ENCODE data around the gene RELN.
"Not testable (repeated sequence)": the region's sequence is repeated elsewhere in the genome, so short reads cannot be mapped to it uniquely, and the experiment has no call there.

The RELN gene

GRCh38 chr7:103824251-103824650, 165.2 kb downstream of the RELN start:
- DNase-seq, result no peak

GRCh38 chr7:103823084-103823483, 166.4 kb downstream of the RELN start:
- no peak for DNase-seq

- DNase-seq, result no peak
These were observed 168.4 kb downstream of the RELN start for GRCh38 chr7:103821092-103821491.

DNA sequence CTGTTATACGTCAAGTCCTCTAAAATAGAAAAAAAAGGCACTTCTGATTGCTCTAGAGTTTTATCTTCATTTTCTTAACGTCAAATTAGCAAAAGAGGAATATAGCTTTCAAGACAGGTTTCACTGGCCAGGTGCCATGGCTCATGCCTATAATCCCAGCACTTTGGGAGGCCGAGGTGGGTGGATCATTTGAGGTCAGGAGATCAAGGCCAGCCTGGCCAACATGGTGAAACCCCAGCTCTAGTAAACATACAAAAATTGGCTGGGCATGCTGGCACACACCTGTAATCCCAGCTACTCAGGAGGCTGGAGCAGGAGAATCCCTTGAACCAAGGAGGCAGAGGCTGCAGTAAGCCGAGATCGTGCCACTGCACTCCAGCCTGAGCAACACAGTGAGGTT, 173.5 kb downstream of the RELN start:
- not testable (repeated sequence) for DNase-seq

- DNase-seq, result no peak
These were observed 175.5 kb downstream of the RELN start for GRCh38 chr7:103813970-103814369.

DNA sequence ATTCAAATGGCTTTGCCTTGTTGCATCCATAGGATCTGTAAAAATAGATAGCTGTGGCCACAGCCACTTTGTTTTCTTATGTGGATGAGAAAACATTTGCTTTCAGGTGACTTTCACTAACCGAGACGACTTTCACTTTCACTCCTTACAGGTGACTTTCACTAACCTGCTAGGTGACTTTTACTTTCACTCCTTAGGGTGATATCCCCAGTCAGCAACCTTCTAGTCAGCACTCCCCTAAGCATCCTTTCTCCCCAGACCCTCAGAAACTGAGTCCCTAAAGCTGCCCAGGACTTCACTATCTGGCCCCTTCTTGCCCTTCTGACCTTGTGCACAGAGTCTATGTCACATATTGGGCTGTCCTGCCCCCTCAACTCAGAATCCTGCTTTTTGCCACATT, 177.5 kb downstream of the RELN start:
- DNase-seq, result no peak

GRCh38 chr7:103811290-103811689, 178.2 kb downstream of the RELN start:
- no peak for DNase-seq

DNA sequence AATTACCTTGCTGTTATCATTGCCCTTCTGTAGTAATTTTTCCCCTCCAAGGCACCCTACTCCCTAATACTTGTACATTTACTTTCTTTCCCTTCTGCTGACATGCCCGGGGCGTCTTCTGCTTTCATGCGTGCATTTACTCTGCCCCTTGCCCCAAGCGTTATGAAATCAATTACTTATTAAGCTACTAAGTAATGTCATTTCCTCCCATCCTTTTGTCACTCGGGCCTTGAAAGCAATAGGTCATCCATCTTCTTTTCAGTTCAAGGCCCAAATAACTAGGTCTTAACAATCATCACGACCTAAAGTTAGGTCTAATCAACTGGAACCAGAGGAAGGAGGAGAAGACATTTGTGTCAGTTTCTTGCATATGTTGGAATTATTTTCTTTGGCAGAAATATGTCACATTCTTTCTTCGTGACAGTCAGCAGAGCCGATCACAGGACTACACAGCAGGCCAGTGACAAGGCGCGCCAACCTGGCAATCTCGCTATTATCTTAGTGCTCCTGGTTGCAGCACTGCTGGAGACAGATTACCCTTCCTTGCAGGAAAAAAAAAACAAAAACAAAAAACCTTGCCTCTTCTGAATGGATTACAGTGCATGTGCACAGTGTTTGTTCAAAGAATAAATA, 179.2 kb downstream of the RELN start:
- DNase-seq, result no peak

DNA sequence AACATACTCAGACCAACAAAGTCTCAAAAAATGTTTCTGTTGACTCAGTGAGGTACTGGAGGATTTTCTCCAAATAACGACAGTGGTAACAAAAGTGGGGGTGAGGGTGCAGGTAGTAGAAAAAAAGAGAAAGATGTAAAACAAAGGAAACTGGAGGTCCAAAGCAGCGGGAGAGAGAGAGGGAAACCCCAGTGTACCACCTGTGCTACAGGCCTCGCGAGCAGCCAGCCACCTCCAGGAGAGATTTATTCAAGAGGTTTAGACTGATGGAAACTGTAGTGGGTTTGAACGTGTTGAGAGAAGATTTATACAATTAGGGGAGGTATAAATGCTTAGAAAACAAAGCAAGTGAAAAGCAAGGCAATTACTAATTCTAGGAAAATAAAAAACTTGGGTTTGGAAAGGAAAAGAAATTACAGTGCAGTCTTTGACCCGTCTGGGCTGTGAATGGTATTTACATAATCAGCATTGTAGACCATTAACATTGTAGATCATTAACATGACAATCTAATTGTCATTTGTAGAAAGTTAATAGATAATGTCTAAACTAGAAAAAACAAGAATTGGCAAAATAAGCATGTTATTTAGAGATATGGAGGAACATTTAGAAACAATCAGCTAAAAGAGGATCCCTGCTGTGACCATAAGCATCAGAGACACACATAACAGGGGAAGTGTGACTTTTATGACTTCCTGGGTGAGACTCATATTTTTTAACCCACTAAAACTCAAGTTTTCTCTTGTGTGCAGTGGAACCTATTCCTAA, 180.0 kb downstream of the RELN start:
- DNase-seq, result no peak

DNA sequence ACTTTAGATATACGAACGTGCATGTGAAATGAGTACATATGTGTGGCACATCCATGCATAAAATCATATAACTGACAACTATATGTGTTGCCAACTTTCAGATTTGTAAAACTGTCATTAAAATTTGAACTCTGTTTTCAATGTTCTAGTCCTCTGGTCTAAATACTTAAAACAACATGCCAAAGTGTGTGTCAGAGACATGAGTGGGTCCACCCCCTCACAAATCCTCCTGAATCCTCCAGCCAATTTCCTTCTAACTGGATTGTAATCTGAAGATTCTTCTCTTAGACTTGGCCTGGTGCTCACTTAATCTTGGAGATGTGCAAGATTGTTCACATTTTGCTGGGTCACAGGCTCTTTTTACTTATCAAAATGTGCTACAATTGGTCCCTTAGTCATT, 184.1 kb downstream of the RELN start:
- no peak for DNase-seq

DNA sequence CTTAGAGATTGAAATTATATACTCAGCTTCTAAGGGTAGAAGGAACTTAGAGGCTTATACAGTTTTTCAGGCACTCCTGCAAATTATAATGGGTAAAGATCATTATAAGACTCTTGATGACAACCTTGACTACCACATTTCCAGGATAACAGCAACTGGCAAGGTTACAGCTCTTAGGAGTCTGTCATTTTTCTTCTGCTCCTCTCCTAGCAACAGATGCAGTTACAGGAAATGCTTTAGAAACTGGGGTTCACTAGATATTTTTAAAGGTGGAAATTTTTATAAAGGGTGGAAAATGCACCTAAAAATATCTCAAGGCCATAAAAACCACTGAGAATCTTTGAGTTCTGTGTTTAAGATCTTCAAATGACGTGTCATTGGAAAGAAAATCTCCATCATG, 185.8 kb downstream of the RELN start:
- DNase-seq, result no peak

GRCh38 chr7:103799298-103799697, 190.2 kb downstream of the RELN start:
- no peak for DNase-seq

DNA sequence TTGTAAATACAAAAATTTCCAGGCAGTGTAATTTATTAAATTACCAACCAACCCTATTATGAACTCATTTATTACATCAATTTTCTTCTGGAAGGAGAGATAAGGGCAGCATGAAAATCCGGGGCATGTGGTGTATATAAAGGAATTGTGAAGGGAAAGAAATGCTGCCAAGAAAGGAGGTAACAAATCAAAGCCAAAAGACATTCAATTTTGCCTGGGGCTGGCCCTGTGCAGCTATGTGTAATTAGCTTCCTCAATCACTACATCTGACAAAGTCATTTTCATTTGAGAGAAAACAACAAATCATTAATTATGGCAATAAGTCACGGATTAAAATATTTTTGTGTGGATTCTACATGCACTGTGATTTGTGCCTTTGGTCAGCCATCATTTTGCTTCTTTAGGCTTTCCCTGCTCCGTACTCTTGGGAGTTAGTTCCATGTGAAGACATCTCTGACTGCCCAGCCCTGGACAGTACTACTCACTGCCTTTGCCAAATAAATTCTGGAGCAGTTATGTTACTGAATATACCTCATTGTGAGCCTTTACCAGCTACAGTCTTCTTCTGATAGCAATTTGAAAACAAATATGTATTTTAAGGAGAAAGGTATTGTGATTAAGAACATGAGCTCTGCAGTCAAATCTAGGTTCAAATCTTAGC, 191.7 kb downstream of the RELN start:
- DNase-seq, result no peak

DNA sequence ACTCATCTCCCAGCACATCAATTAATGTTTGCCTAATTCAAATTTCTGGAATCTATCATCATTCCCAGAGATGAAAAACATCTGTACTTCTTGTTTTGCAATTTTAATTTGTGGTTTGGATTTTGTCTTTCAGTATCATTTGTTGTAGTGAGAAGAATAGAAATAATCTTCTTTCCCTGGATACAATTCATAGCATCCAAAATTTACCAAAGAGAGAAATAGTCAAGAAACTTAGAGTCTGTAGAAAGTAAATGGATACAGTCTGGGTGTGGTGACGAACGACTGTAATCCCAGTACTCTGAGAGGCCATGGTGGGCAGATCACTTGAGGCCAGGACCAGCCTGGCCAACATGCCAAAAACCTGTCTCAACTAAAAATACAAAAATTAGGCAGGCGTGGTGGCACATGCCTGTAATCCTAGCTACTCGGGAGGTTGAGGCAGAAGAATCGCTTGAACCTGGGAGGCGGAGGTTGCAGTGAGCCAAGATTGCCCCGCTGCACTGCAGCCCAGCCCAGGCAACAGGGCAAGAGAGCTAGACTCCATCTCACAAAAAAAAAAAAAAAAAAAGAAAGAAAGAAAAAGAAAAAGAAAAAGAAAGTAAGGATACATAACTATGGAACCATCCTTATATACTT, 193.0 kb downstream of the RELN start:
- no peak for DNase-seq

DNA sequence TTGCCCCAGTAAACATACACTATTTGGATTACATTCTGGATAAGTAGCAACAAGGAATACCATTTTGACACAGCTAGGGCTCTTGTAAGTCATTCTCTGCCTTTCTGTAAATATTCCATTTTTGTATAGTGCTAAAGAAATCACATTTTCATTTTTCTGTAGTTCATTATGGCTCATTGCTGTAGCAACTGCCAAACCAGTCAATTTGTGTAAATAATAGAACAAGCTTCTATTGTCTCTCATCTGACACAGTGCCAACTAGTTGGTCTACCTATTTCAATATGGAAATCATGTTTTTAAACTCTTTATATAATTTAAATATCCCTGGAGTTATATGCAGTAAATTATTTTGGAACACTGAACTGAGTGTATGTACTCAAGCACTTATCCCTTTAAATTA, 193.7 kb downstream of the RELN start:
- DNase-seq, result no peak

DNA sequence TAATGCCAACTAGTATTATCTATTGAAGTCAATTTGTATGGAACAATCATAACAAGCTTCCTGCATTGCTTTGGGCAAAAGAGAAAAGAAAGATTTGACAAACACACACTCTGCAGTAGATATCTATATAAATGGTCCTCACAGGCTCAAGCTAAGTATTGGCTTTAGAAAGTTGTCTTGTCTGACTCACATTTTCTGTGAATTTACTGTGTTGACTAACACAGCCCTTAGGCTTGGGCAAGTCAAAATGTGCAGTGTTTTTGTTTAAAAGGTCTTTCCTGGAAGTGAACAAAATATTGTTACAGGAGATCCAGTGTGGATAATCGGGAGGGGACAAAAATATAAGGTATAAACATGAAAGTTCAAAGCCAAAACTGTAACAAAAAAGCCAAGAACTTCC, 194.4 kb downstream of the RELN start:
- no peak for DNase-seq

- no peak for DNase-seq
These were observed 195.0 kb downstream of the RELN start for GRCh38 chr7:103794424-103794823.

- DNase-seq, result no peak
These were observed 195.8 kb downstream of the RELN start for GRCh38 chr7:103793614-103794013.

GRCh38 chr7:103791894-103792293, 197.6 kb downstream of the RELN start:
- no peak for DNase-seq

GRCh38 chr7:103787041-103787440, 202.4 kb downstream of the RELN start:
- not testable (repeated sequence) for DNase-seq

GRCh38 chr7:103784646-103785286, 204.7 kb downstream of the RELN start:
- no peak for DNase-seq

DNA sequence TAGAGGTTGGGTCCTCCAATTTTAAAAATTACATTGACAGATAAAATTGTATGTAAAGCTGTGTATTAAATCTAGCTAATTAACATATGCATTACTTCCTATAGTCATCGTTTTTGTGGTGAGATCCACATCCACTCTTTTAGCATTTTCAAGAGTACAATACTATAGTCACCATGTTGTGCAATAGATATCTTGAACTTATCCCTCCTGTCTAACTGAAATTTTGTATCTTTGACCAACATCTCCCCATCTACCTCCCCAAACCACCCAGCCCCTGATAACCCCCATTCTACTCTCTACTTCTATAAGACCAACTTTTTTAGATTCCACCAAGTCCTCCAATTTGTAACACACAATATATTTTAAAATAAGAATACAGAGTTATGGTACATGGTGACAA, 208.0 kb downstream of the RELN start:
- DNase-seq, result no peak

DNA sequence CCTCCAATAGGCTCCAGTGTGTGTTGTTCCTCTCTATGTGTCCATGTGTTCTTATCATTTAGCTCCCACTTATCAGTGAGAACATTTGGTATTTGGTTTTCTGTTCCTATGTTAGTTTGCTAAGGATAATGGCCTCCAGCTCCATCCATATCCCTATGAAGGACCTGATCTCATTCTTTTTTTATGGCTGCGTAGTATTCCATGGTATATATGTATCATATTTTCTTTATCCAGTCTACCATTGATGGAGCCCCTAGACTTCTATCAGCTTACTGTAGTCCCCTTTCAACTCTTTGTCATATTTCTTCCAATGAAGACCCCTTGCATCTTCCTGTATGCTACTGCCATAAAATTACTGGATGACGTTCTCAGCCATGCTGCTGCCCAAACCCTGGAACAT, 208.9 kb downstream of the RELN start:
- not testable (repeated sequence) for DNase-seq
